Measurements from ENCODE around the gene DLG2.

DNA sequence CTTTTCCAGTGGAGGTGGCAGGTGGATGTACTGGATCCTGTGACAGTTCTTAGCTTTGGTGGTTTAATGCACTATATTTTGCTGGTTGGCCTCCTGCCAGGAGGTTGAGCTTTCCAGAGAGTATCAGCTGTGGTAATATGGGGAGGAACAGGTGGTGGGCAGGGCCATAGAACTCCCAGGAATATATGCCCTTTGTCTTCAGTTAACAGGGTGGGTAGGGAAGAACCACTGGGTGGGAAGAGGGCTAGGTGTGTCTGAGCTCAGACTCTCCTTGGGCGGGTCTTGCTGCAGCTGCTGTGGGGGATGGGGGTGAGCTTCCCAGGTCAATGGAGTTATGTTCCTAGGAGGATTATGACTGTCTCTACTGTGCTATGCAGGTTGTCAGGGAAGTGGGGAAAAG is 203.8 kb downstream of the DLG2 start:
- TF ChIP-seq, protein P1, sequence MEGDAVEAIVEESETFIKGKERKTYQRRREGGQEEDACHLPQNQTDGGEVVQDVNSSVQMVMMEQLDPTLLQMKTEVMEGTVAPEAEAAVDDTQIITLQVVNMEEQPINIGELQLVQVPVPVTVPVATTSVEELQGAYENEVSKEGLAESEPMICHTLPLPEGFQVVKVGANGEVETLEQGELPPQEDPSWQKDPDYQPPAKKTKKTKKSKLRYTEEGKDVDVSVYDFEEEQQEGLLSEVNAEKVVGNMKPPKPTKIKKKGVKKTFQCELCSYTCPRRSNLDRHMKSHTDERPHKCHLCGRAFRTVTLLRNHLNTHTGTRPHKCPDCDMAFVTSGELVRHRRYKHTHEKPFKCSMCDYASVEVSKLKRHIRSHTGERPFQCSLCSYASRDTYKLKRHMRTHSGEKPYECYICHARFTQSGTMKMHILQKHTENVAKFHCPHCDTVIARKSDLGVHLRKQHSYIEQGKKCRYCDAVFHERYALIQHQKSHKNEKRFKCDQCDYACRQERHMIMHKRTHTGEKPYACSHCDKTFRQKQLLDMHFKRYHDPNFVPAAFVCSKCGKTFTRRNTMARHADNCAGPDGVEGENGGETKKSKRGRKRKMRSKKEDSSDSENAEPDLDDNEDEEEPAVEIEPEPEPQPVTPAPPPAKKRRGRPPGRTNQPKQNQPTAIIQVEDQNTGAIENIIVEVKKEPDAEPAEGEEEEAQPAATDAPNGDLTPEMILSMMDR (IDR thresholded peaks at IDR 0.05) = no peak
- TF ChIP-seq EP300 (IDR thresholded peaks at IDR 0.05) = no peak
